ENCODE measurements around the gene ZAP70. TPM values are rescaled to one million over a fixed set of nuclear protein-coding genes. Genes with fewer than 3 reads are reported as not detected.
"Not testable (repeated sequence)": the region's sequence is repeated elsewhere in the genome, so short reads cannot be mapped to it uniquely, and the experiment has no call there.

The ZAP70 gene
- total RNA-seq, 2 experiments from 2014 or later = 153 to 156 TPM

DNA sequence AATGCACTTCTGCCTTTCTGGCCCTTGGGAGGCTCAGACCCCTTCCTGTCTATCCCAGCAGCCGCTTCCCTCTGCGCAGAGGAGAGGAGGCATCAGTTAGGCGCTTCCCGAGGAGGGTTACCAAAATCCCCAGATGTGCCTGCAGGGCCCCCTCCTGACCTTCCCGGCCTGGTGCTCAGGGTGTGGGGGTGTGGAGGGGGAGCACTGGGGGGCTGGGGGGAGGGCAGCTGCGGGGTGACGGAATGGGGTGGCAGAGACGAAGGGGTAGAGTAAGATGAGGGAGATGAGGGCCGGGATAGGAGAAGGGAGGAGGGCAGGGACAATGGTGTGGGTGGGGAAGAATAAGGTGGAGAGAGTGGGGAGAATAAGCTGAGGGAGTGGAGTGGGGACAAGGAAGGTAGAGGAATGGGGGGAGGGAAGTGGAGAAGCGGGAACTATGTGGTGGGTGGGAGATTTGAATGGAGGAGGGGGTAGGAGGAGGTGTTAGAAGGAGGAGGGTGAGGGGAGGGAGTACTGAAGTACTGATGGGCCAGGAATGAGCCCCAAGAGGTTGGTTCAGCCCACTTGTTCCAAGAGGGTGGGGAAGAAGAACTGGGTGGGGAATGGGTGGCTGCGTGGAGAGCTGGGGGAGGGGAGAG lies 6.5 kb upstream of the ZAP70 start:
- intact Hi-C loops (cut with DNase I, micrococcal nuclease) = no loop called here
- Mint-ChIP-seq H3K36me3 (ENCODE audit: low read depth) (peaks cover 2% of the 10 kb centered on the region), H3K4me1 (peaks cover 18% of the 10 kb centered on the region), H3K27ac (no peak overlapping the region), H3K4me3 (no peak overlapping the region), H3K27me3 (no peaks in the 10 kb centered on the region), H3K9me3 (ENCODE audit: low read depth) (no peaks in the 10 kb centered on the region)
- no peak for DNase-seq
- POLR2A ChIA-PET = no interaction called here
- no peak for ATAC-seq
- CTCF ChIA-PET = interaction anchor here (0.6 to 9.7 kb wide), 5 partner anchors 8 to 398 kb away, joined by 3 to 162 read pairs (median 14); no protein-coding TSS in a partner anchor

- DNase-seq (no peak), ATAC-seq (no peak)
- intact Hi-C loops (cut with DNase I, micrococcal nuclease) = no loop called here
- H3K4me1 Mint-ChIP-seq = peaks cover 25% of the 10 kb centered on the region
- no peak overlapping the region for H3K4me3 Mint-ChIP-seq
- H3K27ac Mint-ChIP-seq = no peak overlapping the region
- ChIA-PET POLR2A (no interaction called here), CTCF (interaction anchor here (0.9 to 9.7 kb wide), 7 partner anchors 8 to 117 kb away, joined by 4 to 162 read pairs (median 17); partner anchors contain the start of gene ANKRD36B)
- peaks cover 2% of the 10 kb centered on the region for H3K36me3 Mint-ChIP-seq (ENCODE audit: low read depth)
- no peaks in the 10 kb centered on the region for H3K27me3 Mint-ChIP-seq
- H3K9me3 Mint-ChIP-seq (ENCODE audit: low read depth) = no peaks in the 10 kb centered on the region
These were observed 5.9 kb upstream of the ZAP70 start for GRCh38 chr2:97707362-97708047.

DNA sequence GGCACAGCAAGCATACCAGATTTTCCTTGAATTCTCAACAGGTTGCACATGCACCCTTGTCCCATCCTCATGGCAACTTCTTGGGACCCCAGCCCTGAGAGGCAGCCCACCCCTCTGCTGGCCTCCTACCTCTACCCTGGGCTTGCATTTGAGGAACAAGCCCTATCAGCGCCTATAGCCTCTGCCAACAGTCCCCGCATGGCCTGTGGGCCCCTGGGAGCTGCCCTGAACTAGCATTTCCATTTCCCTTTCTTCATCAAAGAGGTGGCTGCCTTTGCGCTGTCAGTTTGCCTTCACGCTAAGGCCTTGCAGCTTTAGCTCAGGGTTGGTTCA lies 5.4 kb upstream of the ZAP70 start:
- intact Hi-C loops (cut with DNase I, micrococcal nuclease) = no loop called here
- POLR2A ChIA-PET = interaction anchor here (1.1 kb wide), 1 partner anchor 46 kb away, joined by 3 read pairs; no protein-coding TSS in a partner anchor
- CTCF ChIA-PET = interaction anchor here (0.9 to 9.7 kb wide), 9 partner anchors 9 to 118 kb away, joined by 3 to 162 read pairs (median 17); partner anchors contain the start of genes ACTR1B and ANKRD36B

DNA sequence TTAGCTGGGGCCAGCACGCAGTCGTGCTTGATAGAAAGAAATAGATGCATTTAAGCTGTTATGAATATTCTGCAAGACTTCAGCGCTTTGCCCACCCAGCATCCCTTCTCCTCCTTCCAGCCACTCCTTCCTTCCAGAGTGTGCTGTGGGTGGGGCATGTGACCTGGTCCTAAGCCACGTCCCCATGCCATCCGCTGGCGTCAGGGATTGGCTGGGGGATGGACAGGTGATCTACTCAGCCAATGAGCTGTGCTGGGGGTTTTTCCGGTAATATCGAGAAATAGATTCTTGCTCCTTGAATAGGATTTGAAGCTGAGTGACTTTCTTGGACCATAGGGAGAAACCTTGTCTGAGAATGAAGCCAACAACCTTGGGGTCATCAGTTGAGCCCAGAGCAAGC lies 4.8 kb upstream of the ZAP70 start:
- intact Hi-C loops (cut with DNase I, micrococcal nuclease) = no loop called here
- ATAC-seq = no peak

More for the DNA sequence above, 5.4 kb upstream of the ZAP70 start:
- ATAC-seq (no peak), DNase-seq (no peak)
- Mint-ChIP-seq H3K36me3 (ENCODE audit: low read depth) (peaks cover 2% of the 10 kb centered on the region), H3K27me3 (no peaks in the 10 kb centered on the region), H3K9me3 (ENCODE audit: low read depth) (no peaks in the 10 kb centered on the region), H3K4me1 (peaks cover 30% of the 10 kb centered on the region), H3K27ac (no peak overlapping the region), H3K4me3 (no peak overlapping the region)

DNA sequence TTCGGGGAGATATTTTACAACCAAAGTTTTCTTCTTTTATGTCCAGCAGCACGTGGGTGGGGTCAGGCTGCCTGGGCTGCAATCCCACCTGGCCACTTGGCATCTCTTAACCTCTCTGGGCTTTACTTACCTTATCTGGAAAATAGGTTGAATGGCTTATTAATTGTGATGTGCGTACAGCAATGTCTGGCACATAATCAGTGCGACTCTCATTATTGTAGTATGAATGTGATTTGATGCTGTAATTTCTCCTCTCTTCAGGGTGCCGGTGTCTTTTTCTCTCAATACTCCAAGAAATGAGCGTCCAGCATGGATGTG lies 2.0 kb upstream of the ZAP70 start:
- intact Hi-C loops (cut with DNase I, micrococcal nuclease) = loop anchor here (2.0 to 10.0 kb wide), 5 partner anchors 49 to 1623 kb away; partner anchors contain the start of genes ACTR1B (in 1 of the 2), EIF5B (in 1 of the 2), TMEM131 (in 1 of the 2) and TXNDC9 (in 1 of the 2)
- Mint-ChIP-seq H3K27me3 (no peaks in the 10 kb centered on the region), H3K36me3 (ENCODE audit: low read depth) (peaks cover 27% of the 10 kb centered on the region), H3K4me3 (no peak overlapping the region), H3K27ac (peak overlapping the region; percentile 78), H3K9me3 (ENCODE audit: low read depth) (no peaks in the 10 kb centered on the region), H3K4me1 (peaks cover 50% of the 10 kb centered on the region)
- DNase-seq = no peak
- ATAC-seq = no peak
- POLR2A ChIA-PET = no interaction called here
- CTCF ChIA-PET = interaction anchor here (0.6 to 9.7 kb wide), 7 partner anchors 12 to 292 kb away, joined by 3 to 162 read pairs (median 17); partner anchors contain the start of gene ANKRD36B

More for the DNA sequence above, 4.8 kb upstream of the ZAP70 start:
- no peak overlapping the region for H3K27ac Mint-ChIP-seq
- no peak overlapping the region for H3K4me3 Mint-ChIP-seq
- CTCF ChIA-PET = interaction anchor here (0.9 to 9.7 kb wide), 13 partner anchors 9 to 118 kb away, joined by 3 to 162 read pairs (median 9); partner anchors contain the start of genes ACTR1B, ANKRD36B and COX5B
- DNase-seq = no peak
- H3K9me3 Mint-ChIP-seq (ENCODE audit: low read depth) = no peaks in the 10 kb centered on the region
- H3K4me1 Mint-ChIP-seq = peaks cover 35% of the 10 kb centered on the region
- no peaks in the 10 kb centered on the region for H3K27me3 Mint-ChIP-seq
- POLR2A ChIA-PET = interaction anchor here (1.1 kb wide), 1 partner anchor 46 kb away, joined by 3 read pairs; no protein-coding TSS in a partner anchor
- H3K36me3 Mint-ChIP-seq (ENCODE audit: low read depth) = peaks cover 5% of the 10 kb centered on the region

DNA sequence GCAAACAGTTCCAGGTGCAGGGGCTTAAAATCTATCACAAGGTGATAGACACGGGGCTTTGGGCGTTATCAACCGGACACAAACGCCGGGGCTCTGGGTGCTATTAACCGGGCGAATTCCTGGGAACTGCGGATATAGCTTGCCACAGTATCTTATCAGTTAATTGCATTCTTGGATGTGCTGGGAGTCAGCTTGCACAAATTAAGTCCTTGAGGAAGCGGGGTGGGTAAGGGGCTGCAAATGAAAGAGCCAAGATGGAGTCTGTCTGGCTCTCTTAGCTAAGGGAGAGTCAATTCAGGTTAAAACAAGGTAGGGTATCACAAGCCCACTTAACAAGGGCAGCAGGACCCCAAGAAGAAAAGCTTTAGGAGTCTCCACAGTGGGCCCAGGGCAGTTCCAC lies 1.2 kb upstream of the ZAP70 start:
- intact Hi-C loops (cut with DNase I, micrococcal nuclease) = loop anchor here (5.0 to 10.0 kb wide), 4 partner anchors 50 to 1623 kb away; partner anchors contain the start of genes ACTR1B (in 1 of the 2), EIF5B (in 1 of the 2), TMEM131 (in 1 of the 2) and TXNDC9 (in 1 of the 2)
- not testable (repeated sequence) for H3K27me3 Mint-ChIP-seq; H3K9me3 Mint-ChIP-seq (ENCODE audit: low read depth); ATAC-seq; DNase-seq
- Mint-ChIP-seq H3K36me3 (ENCODE audit: low read depth) (peaks cover 34% of the 10 kb centered on the region), H3K4me3 (peak overlapping the region; percentile 93), H3K4me1 (peaks cover 57% of the 10 kb centered on the region), H3K27ac (peak overlapping the region; percentile 78)
- ChIA-PET POLR2A (interaction anchor here (1.2 kb wide), 2 partner anchors 29 to 41 kb away, joined by 3 read pairs; no protein-coding TSS in a partner anchor), CTCF (interaction anchor here (0.6 to 9.7 kb wide), 11 partner anchors 13 to 845 kb away, joined by 3 to 162 read pairs (median 11); partner anchors contain the start of genes ACTR1B and ANKRD36B)

GRCh38 chr2:97712693-97713295 lies 582 bp upstream of the ZAP70 start:
- H3K4me1 Mint-ChIP-seq = peaks cover 62% of the 10 kb centered on the region
- no peaks in the 10 kb centered on the region for H3K27me3 Mint-ChIP-seq
- H3K27ac Mint-ChIP-seq = peak overlapping the region; percentile 99
- peak; percentile 71 for DNase-seq
- CTCF ChIA-PET = interaction anchor here (0.6 to 9.7 kb wide), 13 partner anchors 13 to 844 kb away, joined by 3 to 162 read pairs (median 5); partner anchors contain the start of genes ACTR1B and ANKRD36B
- peak overlapping the region; percentile 93 for H3K4me3 Mint-ChIP-seq
- ATAC-seq = peak; percentile 38
- H3K9me3 Mint-ChIP-seq (ENCODE audit: low read depth) = no peaks in the 10 kb centered on the region
- H3K36me3 Mint-ChIP-seq (ENCODE audit: low read depth) = peaks cover 34% of the 10 kb centered on the region
- POLR2A ChIA-PET = interaction anchor here (1.2 to 1.4 kb wide), 4 partner anchors 13 to 67 kb away, joined by 3 to 6 read pairs (median 4); partner anchors contain the start of gene COX5B
- intact Hi-C loops (cut with DNase I, micrococcal nuclease) = loop anchor here (1.0 to 10.0 kb wide), 6 partner anchors 48 to 1622 kb away; partner anchors contain the start of genes ACTR1B (in 2 of the 2), EIF5B (in 1 of the 2), TMEM131 (in 1 of the 2) and TXNDC9 (in 1 of the 2)

DNA sequence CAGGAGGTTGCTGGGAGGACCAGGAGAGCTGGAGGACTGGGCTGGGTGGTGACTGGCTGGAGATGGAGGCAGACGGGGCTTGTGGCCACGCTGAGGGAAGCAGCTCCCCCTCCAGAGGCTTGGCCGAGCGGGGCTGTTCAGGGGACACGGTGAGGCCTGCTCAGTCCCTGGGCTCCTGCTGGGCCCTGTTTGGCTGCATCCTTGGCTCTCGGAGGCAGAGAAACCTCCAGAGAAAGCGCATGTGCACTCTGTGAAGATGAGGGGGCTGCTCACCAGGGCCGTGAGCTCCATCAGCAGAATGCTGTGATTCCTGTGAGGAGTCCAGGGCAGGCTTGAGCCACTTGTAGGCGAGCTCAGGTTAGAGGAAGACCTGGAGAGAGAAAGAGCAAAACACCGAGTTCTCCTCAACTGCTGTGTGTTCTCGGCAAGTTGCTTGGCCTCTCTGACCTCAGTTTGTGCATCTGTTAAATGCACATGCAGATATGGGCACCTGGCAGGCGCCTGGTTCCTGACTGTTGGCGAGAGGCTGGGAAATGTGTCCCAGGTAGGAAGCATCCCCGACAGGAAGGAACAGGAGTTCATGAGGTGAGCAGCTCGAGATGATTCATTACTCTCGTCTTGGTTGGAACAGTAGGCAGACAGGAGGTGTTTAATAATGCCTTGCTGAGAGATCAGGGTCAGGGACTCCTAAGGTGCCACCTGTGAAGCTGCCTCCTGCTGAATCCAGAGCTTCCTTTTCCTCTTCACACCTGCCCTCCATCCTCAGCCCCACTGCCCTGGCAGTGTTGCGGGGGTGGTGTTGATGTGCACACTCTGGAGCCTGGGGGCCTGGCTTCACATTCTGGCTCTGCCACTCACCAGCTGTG lies 941 bp downstream of the ZAP70 start:
- Mint-ChIP-seq H3K9me3 (ENCODE audit: low read depth) (no peaks in the 10 kb centered on the region), H3K27ac (peak overlapping the region; percentile 99), H3K36me3 (ENCODE audit: low read depth) (peaks cover 44% of the 10 kb centered on the region), H3K4me3 (peak overlapping the region; percentile 93), H3K4me1 (peaks cover 74% of the 10 kb centered on the region), H3K27me3 (no peaks in the 10 kb centered on the region)
- ATAC-seq (peak; percentile 27), DNase-seq (peak; percentile 61)
- ChIA-PET POLR2A (interaction anchor here (0.6 to 1.8 kb wide), 8 partner anchors 12 to 123 kb away, joined by 3 to 8 read pairs (median 4); partner anchors contain the start of genes ACTR1B and COX5B), CTCF (interaction anchor here (0.5 to 9.7 kb wide), 14 partner anchors 9 to 500 kb away, joined by 3 to 162 read pairs (median 7); partner anchors contain the start of genes ACTR1B and ANKRD36B)
- intact Hi-C loops (cut with DNase I, micrococcal nuclease) = loop anchor here (5.0 to 10.0 kb wide), 4 partner anchors 52 to 1620 kb away; partner anchors contain the start of genes ACTR1B (in 1 of the 2), EIF5B (in 1 of the 2), TMEM131 (in 1 of the 2) and TXNDC9 (in 1 of the 2)

DNA sequence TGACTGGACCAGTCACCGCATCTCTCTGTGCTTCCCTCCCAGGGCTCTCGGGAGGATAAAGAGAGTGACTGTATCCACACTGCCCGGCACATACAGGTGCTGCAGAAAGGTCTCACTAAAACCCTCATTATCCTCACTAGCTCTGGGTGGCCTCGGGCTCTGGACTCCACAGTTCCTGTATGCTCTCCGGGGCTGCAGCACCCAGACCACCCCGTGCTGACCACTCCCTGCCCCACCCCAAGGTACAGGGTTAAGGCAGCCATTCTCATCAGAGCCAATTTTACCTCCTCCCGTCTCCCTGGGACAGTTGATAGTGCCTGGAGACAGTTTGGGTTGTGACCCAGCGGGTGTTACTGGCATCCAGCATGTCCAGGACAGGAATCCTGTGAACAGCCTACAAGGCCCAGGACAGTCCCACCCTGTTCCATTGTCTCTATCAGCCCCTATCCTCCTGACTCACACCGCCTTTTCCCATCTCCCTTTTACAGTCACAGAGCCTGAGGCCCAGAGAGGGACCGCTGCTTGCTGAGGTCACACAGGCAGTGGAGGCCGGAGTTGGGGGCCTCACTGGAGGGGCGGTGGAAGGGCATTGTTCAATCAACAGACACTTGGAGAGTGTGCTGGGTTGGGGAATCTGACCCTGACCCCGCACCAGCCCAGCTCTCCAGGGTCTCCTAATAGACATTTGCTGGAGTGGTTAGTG lies 1.7 kb downstream of the ZAP70 start:
- intact Hi-C loops (cut with DNase I, micrococcal nuclease) = loop anchor here (5.0 to 10.0 kb wide), 4 partner anchors 53 to 1620 kb away; partner anchors contain the start of genes ACTR1B (in 1 of the 2), EIF5B (in 1 of the 2), TMEM131 (in 1 of the 2) and TXNDC9 (in 1 of the 2)
- no peaks in the 10 kb centered on the region for H3K27me3 Mint-ChIP-seq
- CTCF ChIA-PET = interaction anchor here (0.6 to 9.7 kb wide), 8 partner anchors 11 to 1465 kb away, joined by 3 to 162 read pairs (median 7); no protein-coding TSS in a partner anchor

More for the DNA sequence above, 1.7 kb downstream of the ZAP70 start:
- Mint-ChIP-seq H3K4me3 (peak overlapping the region; percentile 93), H3K9me3 (ENCODE audit: low read depth) (no peaks in the 10 kb centered on the region), H3K36me3 (ENCODE audit: low read depth) (peaks cover 50% of the 10 kb centered on the region), H3K27ac (peak overlapping the region; percentile 99), H3K4me1 (peaks cover 79% of the 10 kb centered on the region)
- no peak for ATAC-seq
- DNase-seq = no peak
- POLR2A ChIA-PET = interaction anchor here (0.9 to 1.8 kb wide), 5 partner anchors 11 to 124 kb away, joined by 3 to 8 read pairs (median 4); partner anchors contain the start of gene ACTR1B

Measured in activated CD4-positive, alpha-beta T cell treated with anti-CD3 and anti-CD28 coated beads for 36 hours (primary cell).